M059J (cell line): ENCODE results near the gene MPEG1. TPM values are rescaled to one million over a fixed set of nuclear protein-coding genes. Genes with fewer than 3 reads are reported as not detected.

ENCODE experiments used
- DNase-seq: peaks from one replicate; pipeline ENCODE4 v3.0.0-alpha.2; 2012; ENCODE audit warnings: low read depth
- total RNA-seq: library from RNA; depleted of rRNA; stranded (reverse); fragments of >200 nt; shearing (Covaris generic); gene quantifications from 2 replicates; pipeline ENCODE4 v1.2.3, GENCODE V29; 2014

MPEG1 gene
- total RNA-seq, 1 experiment from 2014 or later = not detected

- no peak for DNase-seq
Observed at GRCh38 chr11:59188954-59189353, 23.8 kb downstream of the MPEG1 start.

GRCh38 chr11:59187587-59187986 lies 25.1 kb downstream of the MPEG1 start:
- no peak for DNase-seq

GRCh38 chr11:59187035-59187434 lies 25.7 kb downstream of the MPEG1 start:
- no peak for DNase-seq

DNA sequence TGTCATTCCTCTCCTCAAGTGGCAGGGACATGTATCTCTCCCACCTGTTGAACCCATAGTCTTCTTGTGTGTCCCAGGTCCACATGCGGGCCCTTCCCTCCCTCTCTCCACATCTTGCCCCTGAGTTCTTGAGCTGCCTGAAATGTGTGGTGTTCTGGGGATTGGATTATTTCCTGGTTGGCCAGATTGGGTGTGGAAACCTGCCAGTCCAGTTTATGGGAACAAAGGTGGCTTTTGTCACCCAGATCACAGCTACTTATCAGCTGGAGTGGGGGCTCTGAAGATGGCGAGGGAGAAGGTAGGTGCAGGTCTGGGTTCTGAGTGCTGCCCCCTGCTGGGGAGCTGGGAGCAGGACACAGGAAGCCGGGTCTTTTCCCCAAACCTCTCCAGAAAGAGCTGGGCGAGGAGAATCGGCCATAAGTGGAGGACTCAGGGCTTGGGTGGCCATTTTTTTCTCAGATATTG lies 26.6 kb downstream of the MPEG1 start:
- peak; percentile 30 for DNase-seq

- DNase-seq = no peak
Observed at GRCh38 chr11:59185386-59185945, 27.3 kb downstream of the MPEG1 start.

GRCh38 chr11:59184691-59185339 lies 27.9 kb downstream of the MPEG1 start:
- no peak for DNase-seq

GRCh38 chr11:59183771-59184170 lies 29.0 kb downstream of the MPEG1 start:
- no peak for DNase-seq

GRCh38 chr11:59182457-59183151 lies 30.1 kb downstream of the MPEG1 start:
- no peak for DNase-seq

GRCh38 chr11:59181746-59182456 lies 30.8 kb downstream of the MPEG1 start:
- DNase-seq = no peak

DNA sequence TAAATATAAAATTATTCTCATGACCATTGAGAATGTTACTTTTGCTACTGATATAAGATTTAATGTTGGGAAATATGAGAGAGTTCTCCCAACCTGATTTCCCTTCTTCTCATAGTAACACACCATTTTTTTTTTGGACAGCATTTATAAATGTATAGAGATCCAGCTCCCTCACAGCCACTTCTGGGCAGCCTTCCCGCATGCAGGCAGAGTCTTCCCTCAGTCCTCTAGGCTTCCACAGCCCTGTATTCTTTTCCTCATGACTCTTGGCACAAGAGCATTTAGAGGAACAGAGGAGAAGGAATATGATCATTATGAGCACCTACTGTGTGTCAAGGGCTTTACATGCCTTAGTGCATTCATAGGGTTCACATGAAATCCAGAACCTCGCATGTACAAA lies 31.8 kb downstream of the MPEG1 start:
- no peak for DNase-seq

DNA sequence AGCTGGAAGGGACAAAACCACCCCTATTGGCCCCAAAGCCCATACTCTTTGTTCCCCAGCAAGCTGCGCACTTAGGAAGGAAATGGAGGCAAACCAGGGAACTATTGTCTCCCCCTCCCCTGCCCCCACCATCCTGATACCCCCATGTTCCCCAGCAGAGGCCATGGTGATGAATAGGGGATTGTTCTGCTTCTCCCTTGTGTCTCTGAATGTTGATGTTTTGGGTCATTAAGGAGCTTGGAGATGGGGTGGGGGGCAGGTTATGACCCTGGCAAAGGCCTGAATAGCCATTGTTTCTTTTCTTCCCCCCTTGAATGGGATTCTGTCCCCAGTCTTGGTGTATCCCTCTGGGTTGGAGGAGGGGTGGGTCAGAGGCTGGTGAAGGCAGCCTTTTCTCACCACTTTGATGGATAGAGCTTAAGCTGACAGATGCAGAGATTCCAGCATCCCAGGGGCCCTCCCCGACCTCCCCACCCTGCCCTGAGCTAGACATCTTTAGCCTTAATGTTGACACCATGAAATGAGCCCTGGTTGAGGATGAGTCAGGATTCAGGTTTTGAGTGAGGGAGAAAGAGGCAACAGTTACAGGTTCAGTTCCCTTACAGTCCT lies 32.5 kb downstream of the MPEG1 start:
- DNase-seq = no peak

DNA sequence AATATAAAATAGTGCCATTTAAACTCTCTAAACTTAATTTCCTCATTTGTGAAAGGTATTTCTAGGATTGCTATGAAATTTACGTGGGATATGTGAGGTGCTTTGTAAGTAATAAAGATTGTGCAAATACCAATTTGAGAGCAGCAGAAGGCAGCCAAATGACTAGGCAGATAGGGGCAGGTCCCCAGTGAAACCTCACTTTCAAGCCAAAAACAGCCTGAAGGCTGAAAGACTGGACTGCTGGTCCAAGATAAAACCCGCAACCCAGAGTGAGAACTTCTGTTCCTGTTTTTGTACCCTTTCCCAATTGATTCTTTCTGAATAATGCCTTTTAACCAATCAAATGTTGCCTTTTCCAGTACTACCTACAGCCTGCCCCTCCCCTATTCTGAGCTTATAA lies 33.6 kb downstream of the MPEG1 start:
- DNase-seq = no peak

- DNase-seq = no peak
Observed at GRCh38 chr11:59178402-59178801, 34.3 kb downstream of the MPEG1 start.

DNA sequence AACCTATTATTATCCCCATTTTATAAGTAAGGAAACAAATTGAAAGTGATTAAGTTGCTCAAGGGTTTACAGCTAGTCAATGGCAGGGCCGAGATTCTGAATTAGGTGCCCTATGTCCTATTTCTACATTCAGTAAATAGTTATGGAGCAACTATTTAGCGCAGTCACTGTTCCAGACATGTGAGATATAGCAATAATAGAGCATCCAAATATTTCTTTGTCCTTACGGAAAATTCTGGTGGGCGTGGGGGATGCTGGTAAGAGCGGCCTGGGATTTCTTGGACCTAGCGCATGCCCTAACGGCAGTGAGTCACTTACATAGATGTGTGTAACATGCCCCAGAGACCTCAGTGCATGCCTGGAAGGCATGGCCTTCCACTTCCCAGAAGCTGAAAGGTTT lies 36.4 kb downstream of the MPEG1 start:
- DNase-seq = no peak

GRCh38 chr11:59175091-59175501 lies 37.6 kb downstream of the MPEG1 start:
- peak; percentile 59 for DNase-seq

GRCh38 chr11:59174664-59175033 lies 38.1 kb downstream of the MPEG1 start:
- DNase-seq = peak; percentile 85

DNA sequence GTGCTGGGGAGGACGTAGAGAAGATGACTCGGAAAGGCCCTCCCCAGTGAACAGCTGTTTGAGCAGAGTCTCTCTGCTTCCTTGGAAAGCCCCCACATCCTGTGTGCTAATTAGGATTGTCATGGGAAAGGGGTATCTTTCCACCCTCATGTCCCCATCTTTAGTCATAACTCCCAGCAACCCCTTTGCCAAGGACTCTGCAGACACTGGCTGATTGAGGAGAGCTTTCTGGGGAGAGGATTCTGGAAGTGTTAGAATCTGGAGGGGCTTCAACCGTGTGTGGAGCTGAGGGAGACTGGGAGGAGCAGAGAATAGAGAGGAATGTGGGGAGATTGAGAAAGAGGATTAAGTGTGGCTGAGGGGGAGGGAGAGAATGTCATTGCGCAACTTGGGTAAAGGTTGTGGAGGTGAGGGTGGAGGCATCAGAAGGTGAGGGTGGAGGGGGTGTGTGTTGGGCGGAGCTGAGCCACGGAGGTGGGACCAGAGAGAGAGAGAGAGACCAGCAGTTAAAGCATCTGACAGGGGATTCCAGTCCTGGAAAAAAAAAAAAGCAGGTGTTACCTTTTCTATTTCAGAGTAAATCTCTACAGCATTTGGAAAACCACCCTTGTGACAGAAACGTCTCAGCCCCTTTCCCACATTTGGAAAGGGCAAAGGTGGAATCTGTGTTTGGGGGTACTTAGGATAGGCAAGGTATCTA lies 38.6 kb downstream of the MPEG1 start:
- DNase-seq = no peak

GRCh38 chr11:59173080-59173963 lies 39.4 kb downstream of the MPEG1 start:
- DNase-seq = peak; percentile 9

DNA sequence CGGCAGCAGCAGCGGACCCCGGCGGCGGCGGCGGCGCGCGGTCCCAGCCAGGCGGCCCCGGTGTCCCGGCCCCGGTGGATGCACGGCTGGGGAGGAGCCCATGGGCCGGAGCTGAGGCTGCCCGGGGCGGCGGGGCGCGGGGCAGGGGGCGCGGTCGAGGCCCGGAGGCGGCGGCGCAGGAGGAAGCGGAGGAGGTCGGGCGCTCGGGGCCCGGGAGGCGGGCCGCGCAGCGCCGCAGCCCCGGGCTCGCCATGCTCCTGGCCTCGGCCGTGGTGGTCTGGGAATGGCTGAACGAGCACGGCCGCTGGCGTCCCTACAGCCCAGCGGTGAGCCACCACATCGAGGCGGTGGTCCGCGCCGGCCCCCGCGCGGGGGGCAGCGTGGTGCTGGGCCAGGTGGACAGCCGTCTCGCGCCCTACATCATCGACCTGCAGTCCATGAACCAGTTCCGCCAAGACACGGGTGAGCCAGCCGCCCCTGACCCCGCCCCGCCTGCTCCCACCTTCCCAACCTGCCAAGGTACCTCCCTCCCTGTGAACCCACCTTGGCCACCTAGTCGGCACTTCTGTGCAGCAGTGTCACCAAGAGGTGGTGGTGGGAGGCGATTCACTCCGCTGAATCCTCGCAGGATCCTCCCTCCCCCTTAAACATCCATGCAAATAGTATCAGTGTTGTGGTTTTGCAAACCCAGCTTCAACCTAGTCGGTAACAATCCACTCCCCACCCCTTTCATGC lies 40.2 kb downstream of the MPEG1 start:
- no peak for DNase-seq
